Hepatic stellate cell (primary cell): Measurements from ENCODE around the gene PPP2R5B.

Experiments used
- DNase-seq: peaks from one replicate; pipeline ENCODE4 v3.0.0; 2011; ENCODE audit warnings: low spot score

Gene PPP2R5B

DNA sequence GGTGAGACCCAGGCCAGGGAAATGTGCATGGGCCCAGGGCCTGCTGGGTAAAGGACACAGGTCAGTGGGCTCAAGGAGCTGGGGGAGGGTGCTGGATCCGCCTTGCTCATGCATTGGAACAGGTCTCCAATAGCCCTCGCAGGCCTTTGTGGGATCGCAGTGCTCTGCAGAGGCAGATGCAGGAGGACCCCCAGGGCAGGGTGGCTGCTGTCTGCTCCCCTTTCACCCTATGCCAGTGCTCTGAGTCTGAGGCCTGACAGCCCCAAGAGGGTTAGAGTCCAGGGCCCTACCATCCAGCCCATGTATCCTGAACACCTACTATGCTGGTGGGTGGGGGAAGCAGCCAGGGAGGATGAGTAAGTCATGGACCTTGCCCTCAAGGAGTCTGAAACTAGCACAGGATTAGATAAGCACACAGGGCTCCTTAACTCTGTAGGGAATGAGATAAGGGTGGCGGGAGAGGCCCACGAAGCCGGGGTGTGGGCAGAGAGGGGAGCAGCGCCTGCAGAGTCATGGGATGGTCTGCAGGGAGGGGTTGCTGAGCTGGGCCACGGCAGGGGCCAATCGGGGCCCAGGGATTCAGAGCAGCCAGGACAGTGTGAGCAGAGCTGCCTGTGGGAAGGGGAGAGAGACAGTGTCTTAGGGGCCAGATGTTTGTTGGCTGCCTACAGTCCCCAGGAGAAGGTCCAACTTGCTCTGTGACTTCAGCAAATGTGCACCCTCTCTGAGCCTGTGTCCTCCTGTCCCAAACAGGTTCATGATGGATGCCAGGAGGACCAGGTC, 35.6 kb upstream of the PPP2R5B start:
- DNase-seq, result no peak

DNA sequence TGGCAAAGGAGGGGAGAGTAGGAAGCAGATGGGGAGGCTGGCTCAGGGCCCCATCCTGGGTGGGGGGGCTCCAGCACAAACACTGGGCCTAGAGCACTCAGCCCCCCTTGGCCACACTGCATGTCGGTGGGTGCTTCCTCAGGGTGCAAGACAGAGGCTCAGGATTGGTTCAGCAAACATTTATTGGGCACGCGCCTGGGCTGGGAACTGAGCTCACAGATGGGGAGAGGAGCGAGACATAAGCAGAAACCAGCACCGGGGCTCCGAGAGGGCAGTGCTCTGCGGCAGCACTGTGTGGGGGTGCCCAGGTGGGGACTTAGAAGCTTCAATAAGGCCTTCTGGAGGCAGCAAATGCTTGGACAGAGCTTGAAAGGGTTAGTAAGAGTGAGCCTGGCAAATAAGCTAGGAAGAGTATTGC, 34.0 kb upstream of the PPP2R5B start:
- DNase-seq, result no peak

DNA sequence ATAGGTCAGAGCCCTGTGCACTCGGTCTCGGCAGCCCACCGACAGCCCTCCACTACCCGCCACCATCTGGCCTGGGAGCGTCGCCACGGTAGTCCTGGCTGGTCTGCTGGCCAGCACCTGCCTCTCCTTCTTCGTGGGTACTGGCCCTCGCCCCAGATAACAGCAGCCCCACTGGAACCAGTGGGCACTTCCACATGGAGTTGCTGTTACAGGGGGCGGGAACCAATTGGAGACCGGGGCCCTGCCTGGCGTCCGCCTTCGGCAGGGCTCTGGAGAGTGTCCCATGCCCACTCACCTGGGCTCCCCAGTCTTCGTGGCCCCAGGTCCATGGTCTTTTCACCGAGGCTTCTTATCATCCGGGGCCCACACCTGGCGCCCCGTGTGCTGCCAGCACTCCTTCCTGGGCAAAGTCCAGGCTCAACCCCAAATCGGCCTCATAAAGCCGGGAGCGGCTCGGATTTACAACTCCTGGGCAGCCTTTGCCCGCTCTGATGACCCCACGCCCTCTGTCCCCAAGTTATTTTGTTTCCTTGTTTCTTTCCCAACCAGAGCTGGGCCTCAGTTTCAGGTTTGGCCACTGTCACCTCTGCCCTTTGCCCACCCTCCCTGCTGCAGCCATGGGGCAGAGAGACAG, 33.2 kb upstream of the PPP2R5B start:
- DNase-seq, result no peak

DNA sequence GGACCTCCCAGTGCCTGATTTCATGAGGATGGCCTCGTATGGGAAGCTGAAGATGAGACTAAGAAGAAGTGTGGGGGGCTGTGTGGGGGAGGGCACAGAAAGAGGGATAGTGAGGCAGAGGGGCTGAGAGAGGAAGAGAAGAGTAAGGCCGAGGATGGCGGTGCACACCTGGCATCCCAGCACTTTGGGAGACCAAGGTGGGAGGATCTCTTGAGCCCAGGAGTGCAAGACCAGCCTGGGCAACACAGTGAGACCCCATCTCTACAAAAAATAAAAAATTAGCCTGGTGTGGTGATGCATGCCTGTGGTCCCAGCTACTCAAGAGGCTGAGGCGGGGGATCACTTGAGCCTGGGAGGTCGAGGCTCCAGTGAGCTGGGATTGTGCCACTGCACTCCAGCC, 32.6 kb upstream of the PPP2R5B start:
- DNase-seq, result no peak

DNA sequence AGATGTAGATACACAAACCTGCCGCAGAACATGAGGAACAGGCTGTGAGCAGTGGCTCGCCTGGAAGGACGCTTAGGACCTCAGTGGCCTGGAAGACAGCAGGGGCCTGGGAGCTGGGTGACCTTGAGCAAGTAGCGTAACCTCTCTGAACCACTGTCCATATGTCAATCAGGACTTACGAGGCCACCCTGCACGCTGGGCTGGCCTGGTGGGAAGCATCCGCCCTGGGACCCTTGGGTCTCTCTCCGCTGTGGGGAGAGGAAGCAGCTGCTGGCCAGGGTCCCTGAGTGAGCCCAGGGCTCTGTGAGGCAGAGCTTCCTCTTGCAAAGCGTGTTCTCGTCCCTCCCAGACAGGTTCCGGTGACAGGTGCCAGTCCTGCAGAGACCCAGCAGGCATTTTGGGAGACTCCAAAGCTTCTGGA, 32.1 kb upstream of the PPP2R5B start:
- no peak for DNase-seq

DNA sequence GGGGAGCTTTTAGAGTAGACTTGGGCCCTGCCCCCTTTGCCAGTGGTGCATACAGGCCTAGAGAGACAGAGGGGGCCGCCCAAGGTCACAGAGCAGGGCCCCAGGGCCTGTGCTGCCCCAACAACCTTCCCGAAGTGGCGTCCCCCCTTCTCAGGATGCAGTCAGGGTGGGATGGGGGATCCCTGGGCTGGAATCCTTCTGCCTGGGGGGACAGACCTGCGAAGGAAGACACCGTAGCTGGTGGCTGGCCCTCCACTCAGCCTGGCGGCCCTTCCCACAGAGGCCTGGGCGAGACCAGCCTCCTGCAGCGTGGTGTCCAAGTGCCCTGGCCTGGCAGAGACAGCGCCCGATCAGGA, 31.7 kb upstream of the PPP2R5B start:
- no peak for DNase-seq

DNA sequence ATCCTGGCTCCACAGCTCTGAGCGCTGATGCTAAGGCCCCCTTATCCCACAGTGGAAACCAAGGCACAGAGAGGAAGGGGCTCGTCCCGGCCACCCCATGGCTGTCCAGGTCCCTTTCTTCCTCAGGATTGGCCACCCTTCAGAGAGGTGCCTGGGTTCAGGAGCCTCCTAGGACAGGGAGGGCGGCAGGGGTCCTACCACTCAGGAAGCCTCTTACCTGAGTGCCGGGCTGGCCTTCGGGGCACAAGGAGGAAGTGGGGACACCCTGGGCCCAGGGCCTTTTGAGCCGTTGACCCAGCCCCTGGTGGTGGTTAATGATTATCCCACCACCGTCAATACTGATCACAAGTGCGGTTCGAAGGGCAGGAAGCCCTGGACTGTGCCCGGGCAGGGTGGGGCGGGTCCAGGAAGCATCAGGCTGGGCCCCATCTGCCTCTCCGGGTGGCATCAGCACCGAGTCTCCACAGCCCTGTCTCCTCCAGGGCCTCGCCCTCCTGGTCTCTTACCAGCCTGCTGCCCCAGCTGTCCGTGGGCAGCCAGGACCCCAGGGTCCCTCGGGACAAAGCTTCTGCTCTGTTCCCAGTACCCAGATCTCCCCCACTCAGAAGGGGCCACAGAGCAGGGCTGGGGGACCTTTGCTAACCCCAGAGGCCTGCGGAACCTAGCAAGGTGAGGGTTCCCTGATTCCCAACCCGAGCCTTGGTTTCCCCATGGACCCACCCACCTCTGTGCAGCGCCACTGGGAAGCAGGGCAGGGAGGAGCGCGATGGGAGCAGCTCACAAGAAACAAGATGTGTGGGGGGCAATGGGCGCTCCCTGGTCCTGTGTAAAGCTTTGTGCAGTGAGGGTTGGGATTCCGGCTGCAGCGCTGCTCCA, 31.1 kb upstream of the PPP2R5B start:
- no peak for DNase-seq

DNA sequence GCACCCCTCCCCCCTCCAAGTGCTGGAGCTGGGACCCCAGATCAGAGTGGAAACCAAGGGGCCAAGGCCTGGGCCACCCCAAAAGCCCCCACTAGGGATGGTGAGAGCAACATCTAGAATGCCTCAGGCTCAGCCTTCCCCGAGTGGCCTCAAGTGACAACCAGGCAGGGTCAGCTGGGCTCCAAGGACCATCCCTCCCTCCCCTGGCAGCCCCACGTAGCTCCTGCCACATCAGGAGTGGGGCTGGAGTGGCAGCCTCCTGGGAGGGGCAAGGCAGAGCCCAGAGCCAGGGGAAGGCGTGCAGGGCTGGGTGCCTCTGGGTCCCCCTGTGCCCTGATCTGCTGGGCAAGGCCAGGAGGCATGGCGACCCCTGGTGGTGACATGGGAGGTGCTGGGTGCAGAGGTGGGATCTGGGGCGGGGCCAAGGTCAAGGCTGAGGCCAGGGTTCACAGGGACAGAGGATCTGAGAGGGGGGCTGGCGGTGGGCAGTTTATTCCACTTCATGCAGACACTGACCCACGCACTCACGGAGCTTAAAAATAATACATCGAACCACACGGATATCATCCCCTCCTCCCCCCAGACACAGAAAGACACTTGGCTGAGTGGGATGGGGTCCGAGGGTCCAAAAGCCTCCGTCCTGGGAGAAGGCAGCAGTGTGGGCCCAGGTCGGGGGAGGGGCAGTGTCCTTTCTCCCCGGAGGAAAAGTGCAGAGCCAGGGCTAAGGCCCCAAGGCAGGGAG, 30.2 kb upstream of the PPP2R5B start:
- DNase-seq, result peak; percentile 82

DNA sequence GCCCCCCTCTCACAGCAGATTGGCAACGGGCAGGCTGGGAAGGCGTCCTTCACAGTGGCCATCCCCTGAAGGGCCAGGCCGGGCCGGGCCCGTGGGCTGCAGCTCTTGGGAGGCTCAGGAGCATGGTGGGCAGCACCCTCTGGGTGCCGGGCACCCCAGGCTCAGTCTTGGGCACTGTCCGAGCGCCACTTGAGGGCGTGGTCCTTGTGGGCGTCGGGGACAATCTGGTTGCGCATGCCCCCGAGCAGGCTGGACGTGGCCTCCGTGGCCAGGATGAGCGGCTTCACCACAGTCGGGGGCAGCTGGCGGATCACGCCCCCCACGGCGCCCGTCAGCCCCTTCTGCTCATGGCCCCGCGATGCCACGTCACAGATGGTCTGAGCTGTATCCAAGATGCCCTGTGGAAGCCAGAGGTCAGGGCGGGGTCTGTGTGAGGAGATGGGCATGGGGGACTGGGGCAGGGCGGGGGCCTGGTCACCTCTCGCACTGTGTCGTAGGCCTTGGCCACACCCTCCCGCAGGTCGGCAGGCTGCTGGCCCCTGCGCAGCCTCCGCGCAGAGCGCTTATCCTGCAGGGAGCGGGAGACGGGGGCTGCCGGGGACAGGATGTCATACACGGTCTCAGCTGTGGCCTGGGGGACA, 29.6 kb upstream of the PPP2R5B start:
- no peak for DNase-seq

DNA sequence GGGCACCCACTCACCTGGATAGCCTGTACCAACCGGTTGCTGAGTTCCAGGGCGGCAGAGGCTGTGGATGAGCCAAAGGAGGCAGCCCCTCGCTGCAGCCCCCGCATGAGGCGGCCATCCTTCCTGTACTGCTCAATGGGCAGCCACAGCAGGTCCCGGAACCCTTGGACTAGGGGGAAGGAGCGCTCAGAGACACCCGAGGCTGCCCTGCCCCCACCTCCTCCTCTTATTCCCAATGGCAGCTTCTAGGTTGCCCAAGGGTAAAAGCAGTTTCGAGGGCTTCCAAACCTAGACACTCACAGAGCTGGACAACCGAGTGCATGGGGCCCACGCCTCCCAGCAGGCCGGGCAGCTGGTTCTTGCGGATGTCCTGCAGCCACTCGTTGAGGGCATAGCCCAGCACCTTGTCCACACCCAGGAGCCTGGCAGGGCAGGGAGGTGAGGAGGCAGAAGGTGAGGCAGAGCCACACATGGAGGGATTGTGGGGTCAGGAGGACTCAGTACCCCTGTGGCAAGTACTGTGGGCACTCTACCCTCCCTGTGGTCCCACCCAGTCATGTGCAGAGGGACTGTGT, 28.0 kb upstream of the PPP2R5B start:
- no peak for DNase-seq

DNA sequence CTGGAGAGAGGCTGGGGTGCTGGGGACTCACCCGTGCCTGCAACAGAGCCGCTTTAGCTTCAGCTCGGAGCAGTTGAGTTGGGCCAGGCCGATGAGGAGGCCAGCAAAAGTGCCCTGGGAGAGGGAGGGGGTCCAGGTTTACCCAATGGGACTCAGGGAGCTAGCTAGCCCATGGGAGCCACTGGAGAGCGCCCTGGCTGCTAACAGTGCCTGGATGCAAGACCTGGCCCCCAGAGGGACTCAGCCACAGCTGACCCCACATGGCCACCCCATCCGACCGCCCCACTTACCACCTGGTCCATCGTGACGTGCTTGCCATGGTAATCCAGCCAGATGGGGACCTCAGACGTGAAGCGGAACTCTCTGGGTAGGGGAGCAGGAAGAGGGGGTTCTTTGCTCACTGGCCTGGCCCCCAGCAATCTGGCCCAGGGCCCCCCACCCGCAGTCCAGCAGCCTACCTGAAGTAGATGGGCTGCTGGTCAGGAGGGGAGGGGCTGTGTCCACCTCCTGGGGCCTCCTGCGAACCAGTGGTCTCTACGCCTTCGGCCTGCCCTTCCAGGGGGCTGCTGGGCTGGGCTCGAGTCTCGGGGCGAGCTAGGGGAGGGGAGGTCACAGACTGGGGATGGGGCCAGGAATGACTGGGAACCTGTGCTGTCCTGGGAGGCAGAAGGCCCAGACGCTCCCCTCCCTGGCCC, 27.0 kb upstream of the PPP2R5B start:
- no peak for DNase-seq

DNA sequence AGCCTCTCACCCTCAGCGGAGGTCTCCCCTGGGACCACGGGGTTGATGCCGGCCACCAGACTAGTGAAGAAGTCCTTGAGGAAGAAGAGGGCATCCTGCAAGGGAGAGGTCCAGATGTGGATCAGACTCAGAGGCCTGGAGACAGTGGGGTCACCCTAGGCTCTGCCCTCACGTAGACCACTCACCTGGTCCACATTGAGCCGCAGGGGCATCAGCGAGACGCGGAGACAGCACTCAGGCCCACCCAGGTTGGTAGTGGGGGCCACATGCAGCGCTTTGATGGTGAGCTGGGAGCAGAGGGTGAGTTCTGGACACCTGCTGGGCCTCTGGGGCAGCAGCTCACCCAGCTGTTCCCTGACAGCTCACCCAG, 26.4 kb upstream of the PPP2R5B start:
- no peak for DNase-seq

DNA sequence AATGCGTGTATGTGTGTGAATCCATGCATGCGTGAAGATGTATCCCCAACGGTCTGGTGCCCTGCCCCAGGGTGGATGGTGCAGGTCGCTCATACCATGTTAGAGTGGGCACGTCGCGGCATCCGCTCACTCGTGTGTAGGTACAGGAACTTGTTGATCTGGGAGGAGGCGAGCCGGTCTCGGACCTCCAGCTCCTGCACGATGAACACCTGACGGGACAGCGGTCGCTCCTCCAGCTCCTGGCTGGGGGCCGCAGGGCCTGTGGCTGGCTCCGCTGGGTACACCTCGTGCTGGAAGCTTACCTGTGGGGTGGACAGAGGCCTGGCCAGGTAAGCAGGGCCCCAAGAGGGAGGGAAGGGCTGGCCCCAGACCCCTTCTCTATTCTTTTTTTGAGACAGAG, 25.9 kb upstream of the PPP2R5B start:
- no peak for DNase-seq

DNA sequence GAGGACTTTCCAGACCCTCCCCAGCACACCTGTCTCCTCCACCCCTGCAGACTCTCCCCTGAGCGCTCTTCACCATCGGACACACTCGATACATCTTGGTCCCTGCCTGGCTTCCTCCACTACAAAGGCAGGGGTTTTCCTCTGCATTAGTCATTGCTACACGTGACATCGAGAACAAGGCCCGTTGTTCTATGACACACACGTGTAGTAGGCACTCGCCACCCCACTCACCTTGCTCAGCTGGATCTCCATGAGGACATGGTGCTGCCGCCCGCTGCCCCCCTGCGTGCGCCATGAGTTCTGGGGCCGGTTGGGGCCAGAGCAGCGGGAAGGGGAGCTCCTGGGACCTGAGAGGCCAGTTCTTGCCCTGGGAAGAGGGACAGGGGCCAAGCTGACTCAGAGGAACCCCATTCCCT, 24.2 kb upstream of the PPP2R5B start:
- no peak for DNase-seq

DNA sequence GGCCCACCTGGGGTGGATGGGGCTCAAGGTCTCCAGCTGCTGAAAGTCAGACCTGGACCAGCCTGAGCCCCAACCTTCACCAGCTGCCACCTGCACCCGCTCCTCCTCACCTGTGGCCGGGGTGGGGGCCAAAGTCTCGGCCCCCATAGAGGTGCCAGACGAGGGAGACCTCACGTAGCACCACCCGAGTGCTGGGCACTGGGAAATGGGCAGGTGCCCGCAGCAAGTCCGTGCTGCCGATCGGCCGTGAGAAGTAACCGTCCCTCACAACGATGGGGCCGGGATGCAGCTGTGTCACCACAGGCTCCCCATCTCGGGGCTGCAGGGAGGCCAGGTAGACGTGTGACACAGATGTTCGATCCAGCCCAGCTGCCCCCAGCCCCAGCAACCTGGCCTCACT, 23.7 kb upstream of the PPP2R5B start:
- DNase-seq, result no peak

DNA sequence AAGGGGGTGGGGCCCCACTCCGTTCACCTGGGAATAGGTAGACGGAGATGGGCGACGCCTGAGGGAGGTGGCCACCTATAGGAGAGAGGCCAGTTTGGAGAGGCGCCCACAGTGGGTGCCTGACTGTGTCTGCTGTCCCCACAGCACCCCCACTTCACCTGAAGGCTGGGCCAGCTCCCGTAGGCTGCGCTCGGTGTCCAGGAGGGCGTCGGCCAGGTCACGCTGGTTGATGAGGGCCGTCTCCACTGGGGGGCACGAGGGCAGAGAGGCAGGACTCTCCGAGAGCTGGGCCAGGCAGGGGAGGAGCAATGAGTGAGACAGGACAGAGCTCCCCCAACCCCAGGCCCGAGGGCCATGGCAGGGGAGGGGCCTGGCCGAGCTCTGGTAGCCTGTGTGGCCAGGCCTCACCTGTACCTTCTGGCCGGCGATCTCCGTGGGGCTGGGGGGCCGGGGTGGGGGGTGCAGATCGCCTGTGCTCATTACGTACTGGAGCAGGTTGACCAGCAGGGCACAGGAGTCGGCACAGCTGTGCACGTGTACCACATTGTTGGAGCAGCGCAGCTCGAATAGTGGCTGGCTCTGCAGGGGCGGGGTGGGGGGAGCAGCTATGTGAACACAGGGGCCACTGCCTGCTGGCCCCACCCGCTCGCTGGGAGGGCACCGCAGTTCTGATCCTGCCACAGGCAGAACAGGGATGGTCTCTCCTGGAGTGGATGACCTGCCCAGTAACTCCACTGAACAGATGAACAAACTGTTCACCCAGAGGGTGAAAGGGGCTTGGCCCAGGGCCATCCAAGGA, 22.2 kb upstream of the PPP2R5B start:
- DNase-seq, result no peak

DNA sequence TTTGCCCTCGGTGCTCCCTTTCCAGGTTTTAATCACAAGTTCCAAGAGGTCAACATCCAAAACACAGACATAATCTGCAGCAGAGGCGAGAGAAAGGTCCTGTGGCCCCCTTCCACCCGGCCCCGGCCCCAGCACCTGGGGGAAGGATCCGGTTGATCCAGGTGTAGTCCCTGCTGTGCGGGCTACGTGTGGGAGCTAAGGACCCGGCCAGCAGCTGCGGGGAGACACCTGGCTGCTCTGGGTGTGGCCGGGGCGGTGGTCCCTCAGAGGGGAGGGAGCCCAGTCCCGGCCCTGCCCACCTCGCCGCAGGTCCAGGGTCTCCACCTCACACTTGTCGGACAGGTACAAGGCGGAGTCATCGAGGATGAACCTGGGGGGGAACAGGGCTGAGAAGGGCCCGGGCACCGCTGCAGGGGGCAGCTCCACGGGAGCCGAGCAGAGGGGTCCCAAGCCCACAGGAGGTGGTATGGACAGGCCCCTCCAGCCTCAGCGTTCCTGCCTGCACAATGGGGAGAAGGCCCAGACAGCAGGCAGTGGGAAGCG, 21.1 kb upstream of the PPP2R5B start:
- no peak for DNase-seq

DNA sequence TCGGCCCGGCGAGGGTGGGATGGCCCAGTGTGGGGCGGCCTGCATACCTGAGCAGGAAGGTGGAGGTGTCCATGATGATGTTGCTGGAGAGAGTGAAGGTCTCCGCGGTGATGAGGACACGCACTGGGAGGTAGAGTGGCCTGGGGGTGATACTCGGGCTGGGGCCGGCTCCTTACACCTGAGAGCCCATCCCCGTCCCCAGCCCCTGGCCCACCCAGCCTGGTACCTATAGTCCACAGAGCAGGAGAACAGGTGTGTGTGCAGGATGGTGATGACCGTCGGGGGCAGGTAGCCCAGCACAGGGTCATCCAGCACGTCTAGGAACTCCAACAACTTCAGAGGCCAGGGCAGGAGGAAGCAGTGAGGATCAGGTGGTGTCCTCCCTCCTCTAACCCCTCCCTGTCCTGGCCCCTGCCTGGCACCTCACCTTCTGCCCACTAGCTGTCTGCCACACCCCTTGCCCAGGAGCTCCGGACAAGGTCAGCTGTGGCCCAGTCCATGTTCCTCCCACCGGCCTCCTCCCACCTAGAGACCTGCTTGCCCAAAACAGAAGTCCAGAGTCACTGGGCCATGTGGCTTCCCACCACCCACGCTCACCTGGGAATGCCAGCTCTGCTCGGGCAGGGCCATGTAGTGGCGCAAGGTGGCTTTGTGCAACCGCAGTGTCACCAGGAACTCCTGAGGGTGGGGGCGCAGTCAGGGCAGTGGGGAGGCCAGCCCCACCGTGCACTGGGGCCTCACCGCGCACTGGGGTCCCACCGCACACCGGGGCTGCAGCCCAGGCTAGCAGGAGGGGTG, 18.8 kb upstream of the PPP2R5B start:
- DNase-seq, result no peak

DNA sequence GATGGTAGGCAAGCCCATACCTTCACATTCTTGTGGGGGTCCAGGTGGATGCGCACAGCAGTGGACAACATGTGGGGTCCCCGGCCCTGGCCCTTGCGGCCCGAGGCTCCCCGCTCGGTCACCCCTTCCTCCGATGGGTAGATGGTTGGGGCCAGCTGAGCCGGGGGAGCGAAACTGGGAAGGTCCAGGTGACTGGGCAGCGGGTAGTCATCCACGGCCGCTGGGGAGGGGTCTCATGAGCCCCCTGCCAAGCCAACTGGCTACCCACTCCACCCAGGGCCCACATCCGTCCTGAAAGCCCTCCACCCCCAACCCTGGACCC, 18.2 kb upstream of the PPP2R5B start:
- no peak for DNase-seq
